HCT116 (cell line): Measurements from ENCODE around the gene LRRC75A. TPM values are rescaled to one million over a fixed set of nuclear protein-coding genes. Genes with fewer than 3 reads are reported as not detected.

Experiments
- ATAC-seq: fragments of 200-7000 bp; cut with Tn5 transposase; 2 replicates; pipeline ENCODE4 v1.9.1; 2020; ENCODE audit warnings: mild to moderate bottlenecking, moderate library complexity
- BruUV-seq: library from RNA; stranded (reverse); fragments of 400-500 nt; replicated peaks from 2 replicates; lab custom pipeline; 2021; lab: Mats Ljungman, UMichigan
- CTCF ChIA-PET: fragments of 300-600 bp; sonication (Branson Sonifier 250); formaldehyde crosslinking; loops from one replicate; lab custom pipeline; 2021; ENCODE audit warnings: antibody characterized with exemption; lab: Charles Lee
- POLR2A ChIA-PET: fragments of 300-600, 350-600 bp; sonication (Branson Sonifier 250); formaldehyde crosslinking; loops from one replicate; lab custom pipeline; 2021; ENCODE audit warnings: antibody characterized with exemption; lab: Charles Lee
- RAD21 ChIA-PET, 2 experiments: fragments of 300-600 bp; sonication (Branson Sonifier 250); formaldehyde crosslinking; loops; one replicate each; lab custom pipeline; 2023; ENCODE audit warnings: low total read pairs in 2 of 2; ENCODE audit not compliant: uncharacterized antibody in 2 of 2, unreplicated experiment in 2 of 2, low non-redundant PET in 1 of 2; lab: Charles Lee
- DNase-seq: peaks from one replicate; pipeline ENCODE4 v3.0.0-alpha.2; 2010; ENCODE audit warnings: low read depth, low spot score
- H2AFZ ChIP-seq: fragments of 200-600 bp; shearing (Covaris generic), sonication (generic); 2 replicates; pipeline ENCODE4 v1.6.1; 2017; ENCODE audit warnings: low read depth, mixed run types, mixed read lengths, antibody characterized with exemption, low read length; ENCODE audit not compliant: poor library complexity, severe bottlenecking
- H3K27ac ChIP-seq: 2 replicates; pipeline ENCODE4 v1.5.1; 2012; ENCODE audit warnings: low read depth, low read length
- H3K27me3 ChIP-seq: fragments of 200-600 bp; sonication (generic); 2 replicates; pipeline ENCODE4 v1.6.1; 2016; ENCODE audit warnings: mixed run types, low read length, mixed read lengths; ENCODE audit not compliant: insufficient read depth
- H3K36me3 ChIP-seq, 2 experiments: fragments of 200-500 bp in 1 of 2; fragments of 200-600 bp in 1 of 2; sonication (Bioruptor generic) in 1 of 2; sonication (generic) in 1 of 2; 2 replicates each; pipeline versions ENCODE4 v1.5.1 to v1.6.1; 2014 to 2016; ENCODE audit warnings: low read length in 2 of 2, inconsistent platforms in 1 of 2, mixed read lengths in 1 of 2, mixed run types in 1 of 2; ENCODE audit not compliant: insufficient read depth in 2 of 2, control insufficient read depth in 1 of 2
- H3K4me1 ChIP-seq, 2 experiments: fragments of 200-600 bp in 1 of 2; sonication (generic) in 1 of 2; 2 replicates each; pipeline versions ENCODE4 v1.5.1 to v1.6.1; 2012 to 2017; ENCODE audit warnings: low read length in 2 of 2, inconsistent platforms in 1 of 2, mild to moderate bottlenecking in 1 of 2, mixed read lengths in 1 of 2, mixed run types in 1 of 2, moderate library complexity in 1 of 2; ENCODE audit not compliant: insufficient read depth in 2 of 2, control insufficient read depth in 1 of 2
- H3K4me2 ChIP-seq: fragments of 200-600 bp; sonication (generic); 2 replicates; pipeline ENCODE4 v1.6.1; 2017; ENCODE audit warnings: mixed run types, low read length, mixed read lengths
- H3K4me3 ChIP-seq, 2 experiments: fragments of 200-600 bp in 1 of 2; sonication (generic) in 1 of 2; replicated peaks in 1 of 2; 2 replicates each; pipeline ENCODE4 v1.5.1; 2011 to 2016; ENCODE audit warnings: low read length in 2 of 2, control low read depth in 1 of 2, low read depth in 1 of 2, mild to moderate bottlenecking in 1 of 2, mixed read lengths in 1 of 2, mixed run types in 1 of 2
- H3K79me2 ChIP-seq: fragments of 200-600 bp; sonication (generic); 2 replicates; pipeline ENCODE4 v1.6.1; 2017; ENCODE audit warnings: mild to moderate bottlenecking, mixed run types, low read length, moderate library complexity, mixed read lengths; ENCODE audit not compliant: insufficient read depth
- H3K9ac ChIP-seq: fragments of 200-600 bp; sonication (generic); 2 replicates; pipeline ENCODE4 v1.6.1; 2016; ENCODE audit warnings: low read length, mixed read lengths
- H3K9me2 ChIP-seq: fragments of 200-600 bp; sonication (generic), shearing (Covaris generic); 2 replicates; pipeline ENCODE4 v1.6.1; 2017; ENCODE audit warnings: mixed run types, mild to moderate bottlenecking, moderate library complexity; ENCODE audit not compliant: insufficient read depth
- H3K9me3 ChIP-seq, 2 experiments: fragments of 200-500 bp in 1 of 2; fragments of 200-600 bp in 1 of 2; sonication (Bioruptor generic) in 1 of 2; sonication (generic) in 1 of 2; 2 replicates each; pipeline ENCODE4 v1.6.1; 2014 to 2017; ENCODE audit warnings: low read length in 2 of 2, mixed read lengths in 2 of 2, inconsistent platforms in 1 of 2, low read depth in 1 of 2, mild to moderate bottlenecking in 1 of 2, mixed run types in 1 of 2, moderate library complexity in 1 of 2; ENCODE audit not compliant: control insufficient read depth in 1 of 2, insufficient read depth in 1 of 2
- H4K20me1 ChIP-seq: fragments of 200-600 bp; sonication (generic), shearing (Covaris generic); 2 replicates; pipeline ENCODE4 v1.6.1; 2017; ENCODE audit warnings: mixed run types, mild to moderate bottlenecking, moderate library complexity; ENCODE audit not compliant: insufficient read depth
- CBX3 ChIP-seq: IDR thresholded peaks from 2 replicates; pipeline ENCODE4 v1.6.1; 2012; ENCODE audit warnings: low read depth
- EGR1 ChIP-seq: IDR thresholded peaks from 2 replicates; pipeline ENCODE4 v1.6.1; 2012; ENCODE audit warnings: low read depth
- EZH2 ChIP-seq: fragments of 200-600 bp; sonication (generic); IDR thresholded peaks from 2 replicates; pipeline ENCODE4 v1.6.1; 2017; ENCODE audit warnings: antibody characterized with exemption, mixed run types
- POLR2AphosphoS5 ChIP-seq: IDR thresholded peaks from 2 replicates; pipeline ENCODE4 v1.6.1; 2011; ENCODE audit warnings: mild to moderate bottlenecking, low read depth, low read length, moderate library complexity
- REST ChIP-seq: IDR thresholded peaks from 2 replicates; pipeline ENCODE4 v1.6.1; 2012; ENCODE audit warnings: low read depth
- intact Hi-C: fragments of 100-400 bp; cut with micrococcal nuclease; formaldehyde crosslinking; loops from 2 replicates; pipeline ENCODE4 v1.10.0; 2022
- total RNA-seq: library from RNA; stranded (reverse); gene quantifications from one replicate; pipeline ENCODE4 v1.2.1, GENCODE V29; 2021; ENCODE audit not compliant: unreplicated experiment
- TF ChIP-seq, protein P1 (sequence below), 3 experiments: fragments of 200-600 bp in 1 of 3; sonication (generic) in 1 of 3; IDR thresholded peaks in 2 of 3; conservative IDR thresholded peaks in 1 of 3; 2 replicates each; pipeline ENCODE4 v1.5.1; 2012 to 2017; ENCODE audit warnings: low read depth in 2 of 3, low read length in 2 of 3, antibody characterized with exemption in 1 of 3, borderline replicate concordance in 1 of 3, control low read depth in 1 of 3, mild to moderate bottlenecking in 1 of 3, mixed read lengths in 1 of 3, mixed run types in 1 of 3, moderate library complexity in 1 of 3; ENCODE audit not compliant: insufficient read depth in 1 of 3

The LRRC75A gene
- total RNA-seq, 1 experiment from 2014 or later, result 2.3 TPM

GRCh38 chr17:16448490-16448889, 43.5 kb downstream of the LRRC75A start:
- Histone ChIP-seq H3K4me2 (no peak overlapping the region), H3K9ac (no peak overlapping the region), H3K4me3 (no peak overlapping the region), H3K9me2 (no peaks in the 10 kb centered on the region), H3K27ac (no peak overlapping the region), H3K79me2 (peaks cover 40% of the 10 kb centered on the region; the same call in 1 of the 2 replicates), H2AFZ (no peak overlapping the region), H3K9me3 (no peaks in the 10 kb centered on the region), H3K4me1 (peaks cover 0 to 33% of the 10 kb centered on the region in 2 experiments; a peak in 2 of 4 replicates), H3K36me3 (peaks cover 4 to 39% of the 10 kb centered on the region in 2 experiments; a peak in 2 of 4 replicates), H3K27me3 (no peaks in the 10 kb centered on the region), H4K20me1 (peaks cover 14% of the 10 kb centered on the region; the same call in 1 of the 2 replicates)
- intact Hi-C loops, result no loop called here
- BruUV-seq, result no TSS peak
- TF ChIP-seq POLR2AphosphoS5 (0 out of 2 replicates have a peak, but pooled peaks have one; percentile 12), EZH2 (no peak)
- CTCF ChIA-PET, result no interaction called here
- DNase-seq (no peak), ATAC-seq (no peak)
- POLR2A ChIA-PET, result interaction anchor here (1.7 kb wide), 1 partner anchor 10 kb away, joined by 9 read pairs; no protein-coding TSS in a partner anchor
- RAD21 ChIA-PET, result no interaction called here

DNA sequence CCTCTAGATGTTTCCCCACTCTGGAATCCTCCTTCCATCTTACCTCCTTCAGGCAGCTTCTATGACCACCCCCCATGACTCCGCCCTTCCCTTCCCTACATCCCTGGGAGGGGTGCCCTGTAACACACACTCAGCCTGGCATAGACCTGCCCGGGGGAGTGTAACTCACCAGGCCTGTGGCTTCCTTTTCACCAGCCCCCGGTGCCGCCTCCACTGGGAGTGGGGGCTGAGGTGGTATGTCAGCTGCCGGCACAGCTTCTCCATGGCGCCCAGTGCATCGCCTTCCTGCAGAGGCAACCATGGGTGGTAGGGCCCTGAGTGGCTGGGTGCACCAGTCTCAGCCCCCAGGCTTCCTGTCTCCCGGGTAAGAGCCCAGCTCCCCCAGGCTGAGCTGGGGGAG, 44.3 kb downstream of the LRRC75A start:
- POLR2A ChIA-PET, result interaction anchor here (1.7 kb wide), 1 partner anchor 9 kb away, joined by 9 read pairs; no protein-coding TSS in a partner anchor

More for the DNA sequence above, 44.3 kb downstream of the LRRC75A start:
- no TSS peak for BruUV-seq
- peaks cover 17% of the 10 kb centered on the region; the same call in 1 of the 2 replicates for H4K20me1 ChIP-seq
- CTCF ChIA-PET, result no interaction called here
- peak overlapping the region; percentile 22; the same call in 1 of the 2 replicates for H3K27ac ChIP-seq
- H3K27me3 ChIP-seq, result no peaks in the 10 kb centered on the region
- no peak for ATAC-seq
- no peak overlapping the region for H3K4me3 ChIP-seq
- DNase-seq, result no peak
- no peaks in the 10 kb centered on the region for H3K9me2 ChIP-seq
- H3K4me1 ChIP-seq, result peaks cover 0 to 41% of the 10 kb centered on the region in 2 experiments; a peak in 2 of 4 replicates
- no peaks in the 10 kb centered on the region for H3K9me3 ChIP-seq
- intact Hi-C loops, result no loop called here
- H2AFZ ChIP-seq, result no peak overlapping the region
- H3K9ac ChIP-seq, result no peak overlapping the region
- peaks cover 48% of the 10 kb centered on the region for H3K79me2 ChIP-seq
- no peak for TF ChIP-seq CBX3
- no peak for TF ChIP-seq REST
- TF ChIP-seq, protein P1, sequence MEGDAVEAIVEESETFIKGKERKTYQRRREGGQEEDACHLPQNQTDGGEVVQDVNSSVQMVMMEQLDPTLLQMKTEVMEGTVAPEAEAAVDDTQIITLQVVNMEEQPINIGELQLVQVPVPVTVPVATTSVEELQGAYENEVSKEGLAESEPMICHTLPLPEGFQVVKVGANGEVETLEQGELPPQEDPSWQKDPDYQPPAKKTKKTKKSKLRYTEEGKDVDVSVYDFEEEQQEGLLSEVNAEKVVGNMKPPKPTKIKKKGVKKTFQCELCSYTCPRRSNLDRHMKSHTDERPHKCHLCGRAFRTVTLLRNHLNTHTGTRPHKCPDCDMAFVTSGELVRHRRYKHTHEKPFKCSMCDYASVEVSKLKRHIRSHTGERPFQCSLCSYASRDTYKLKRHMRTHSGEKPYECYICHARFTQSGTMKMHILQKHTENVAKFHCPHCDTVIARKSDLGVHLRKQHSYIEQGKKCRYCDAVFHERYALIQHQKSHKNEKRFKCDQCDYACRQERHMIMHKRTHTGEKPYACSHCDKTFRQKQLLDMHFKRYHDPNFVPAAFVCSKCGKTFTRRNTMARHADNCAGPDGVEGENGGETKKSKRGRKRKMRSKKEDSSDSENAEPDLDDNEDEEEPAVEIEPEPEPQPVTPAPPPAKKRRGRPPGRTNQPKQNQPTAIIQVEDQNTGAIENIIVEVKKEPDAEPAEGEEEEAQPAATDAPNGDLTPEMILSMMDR (IDR thresholded peaks at IDR 0.05 in 2 of 3, conservative IDR thresholded peaks at IDR 0.05 in 1 of 3; ENCODE audit: borderline replicate concordance in 1 of 3, insufficient read depth in 1 of 3, low read depth in 2 of 3, low read length in 2 of 3), result no peak
- TF ChIP-seq EGR1, result no peak
- TF ChIP-seq, all 23 proteins: peak for 0
- Histone ChIP-seq H3K4me2 (no peak overlapping the region), H3K36me3 (peaks cover 6 to 48% of the 10 kb centered on the region in 2 experiments; a peak in 3 of 4 replicates)
- RAD21 ChIA-PET, result no interaction called here
